ENCODE results near the gene IL12RB1.

GRCh38 chr19:18109341-18109732 lies 22.6 kb upstream of the IL12RB1 start:
- TF ChIP-seq CTCF (IDR thresholded peaks at IDR 0.05) (no peak), POLR2A (IDR thresholded peaks at IDR 0.05) (no peak)
